Endothelial cell (in vitro differentiated cells): ENCODE measurements around the gene TPPP. TPM values are rescaled to one million over a fixed set of nuclear protein-coding genes. Genes with fewer than 3 reads are reported as not detected.

Experiments used
- DNase-seq: peaks from one replicate; pipeline ENCODE4 v3.0.0; 2021; ENCODE audit warnings: low spot score
- H3K27ac Mint-ChIP-seq: one replicate; pipeline ENCODE4 v1.8.0; 2021; ENCODE audit warnings: mixed read lengths, inconsistent platforms; ENCODE audit not compliant: unreplicated experiment
- H3K27me3 Mint-ChIP-seq: one replicate; pipeline ENCODE4 v1.8.0; 2021; ENCODE audit warnings: mild to moderate bottlenecking, moderate library complexity, mixed read lengths, inconsistent platforms; ENCODE audit not compliant: unreplicated experiment
- H3K36me3 Mint-ChIP-seq: one replicate; pipeline ENCODE4 v1.8.0; 2021; ENCODE audit warnings: mild to moderate bottlenecking, low read depth, mixed read lengths, inconsistent platforms; ENCODE audit not compliant: unreplicated experiment
- H3K4me1 Mint-ChIP-seq: one replicate; pipeline ENCODE4 v1.8.0; 2021; ENCODE audit warnings: mild to moderate bottlenecking, mixed read lengths, inconsistent platforms; ENCODE audit not compliant: unreplicated experiment
- H3K4me3 Mint-ChIP-seq: one replicate; pipeline ENCODE4 v1.8.0; 2021; ENCODE audit warnings: mild to moderate bottlenecking, mixed read lengths, inconsistent platforms; ENCODE audit not compliant: unreplicated experiment
- H3K9me3 Mint-ChIP-seq: one replicate; pipeline ENCODE4 v1.8.0; 2021; ENCODE audit warnings: mixed read lengths, inconsistent platforms; ENCODE audit not compliant: unreplicated experiment
- CTCF ChIP-seq: fragments of 200-600 bp; sonication (generic); IDR thresholded peaks from one replicate; pipeline ENCODE4 v1.5.0; 2021; ENCODE audit warnings: antibody characterized with exemption; ENCODE audit not compliant: unreplicated experiment
- total RNA-seq: library from RNA; stranded (reverse); fragmentation: NEBNext Ultra II Directional; extraction: Animal tissue kit (Norgen Biotek cat#: 25700); gene quantifications from one replicate; pipeline ENCODE4 v1.2.1, GENCODE V29; 2021; ENCODE audit not compliant: unreplicated experiment

TPPP gene
- total RNA-seq, 1 donor from 2014 or later = 0.05 TPM

- peak; percentile 95 for DNase-seq
- Mint-ChIP-seq H3K4me3 (peak within 1 kb of the TSS; percentile 96), H3K27ac (peak within 1 kb of the TSS; percentile 44), H3K27me3 (peaks cover 17% of the 10 kb centered on the region), H3K36me3 (peaks cover 19% of the 10 kb centered on the region), H3K4me1 (peaks cover 10% of the 10 kb centered on the region), H3K9me3 (no peaks in the 10 kb centered on the region)
- TF ChIP-seq CTCF = no peak
These were observed 81.2 kb downstream of the TPPP start, which contains the start of gene CEP72 for GRCh38 chr5:611731-612486. Gene CEP72, plus strand, starts transcription at chr5:612340. Its CDS starts 22 bp downstream, at chr5:612362.

DNA sequence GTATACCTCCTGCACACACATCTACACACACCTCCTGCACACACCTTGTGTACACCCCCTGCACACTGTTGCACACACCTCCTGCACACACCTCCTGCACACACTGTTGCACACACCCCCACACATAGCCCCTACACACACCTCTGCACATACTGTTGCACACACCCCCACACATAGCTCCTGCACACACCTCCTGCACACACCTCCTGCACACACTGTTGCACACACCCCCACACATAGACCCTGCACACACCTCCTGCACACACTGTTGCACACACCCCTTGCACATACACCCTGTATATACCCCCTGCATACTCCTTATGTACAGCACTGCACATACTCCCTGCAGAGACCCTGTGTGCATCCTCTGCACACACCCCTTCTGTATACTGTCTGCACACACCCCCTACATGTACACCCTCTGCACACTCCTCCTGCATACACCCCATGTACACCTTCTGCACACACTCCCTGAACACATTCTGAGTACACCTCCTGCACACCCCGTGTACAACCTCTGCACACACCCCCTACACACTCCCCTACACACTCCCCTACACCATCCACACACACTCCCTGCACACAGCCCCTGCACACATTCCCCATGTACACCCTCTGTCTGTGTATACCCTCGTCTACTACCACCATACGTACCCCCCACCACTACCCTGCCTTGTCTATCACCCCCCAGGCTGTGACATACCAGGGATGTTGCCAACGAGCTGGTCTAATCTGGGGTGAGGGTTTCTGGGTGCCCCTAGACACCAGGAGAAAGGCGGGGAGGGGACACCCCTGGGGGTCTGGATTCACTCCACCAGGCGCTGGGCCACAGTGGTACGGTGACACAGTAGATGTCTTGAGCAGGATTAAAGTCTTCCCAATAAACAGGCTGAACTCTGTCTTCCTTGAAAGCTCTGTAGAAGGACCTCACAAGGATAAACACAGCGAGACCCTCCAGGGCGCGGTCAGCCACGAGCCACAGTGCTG lies 82.1 kb downstream of the TPPP start:
- Mint-ChIP-seq H3K27ac (no peak overlapping the region), H3K9me3 (no peaks in the 10 kb centered on the region), H3K4me1 (peaks cover 7% of the 10 kb centered on the region), H3K4me3 (peak overlapping the region; percentile 86), H3K36me3 (peaks cover 19% of the 10 kb centered on the region), H3K27me3 (peaks cover 17% of the 10 kb centered on the region)
- no peak for TF ChIP-seq CTCF
- no peak for DNase-seq

- peaks cover 19% of the 10 kb centered on the region for H3K36me3 Mint-ChIP-seq
- TF ChIP-seq CTCF = no peak
- H3K4me1 Mint-ChIP-seq = peaks cover 7% of the 10 kb centered on the region
- DNase-seq = no peak
- H3K27me3 Mint-ChIP-seq = peaks cover 17% of the 10 kb centered on the region
- H3K4me3 Mint-ChIP-seq = peak overlapping the region; percentile 76
- H3K9me3 Mint-ChIP-seq = no peaks in the 10 kb centered on the region
- no peak overlapping the region for H3K27ac Mint-ChIP-seq
These were observed 83.0 kb downstream of the TPPP start for GRCh38 chr5:610011-610743.

Other genes with a start within 250 kb of the TPPP start
- gene SLC9A3, start 168.9 kb downstream of the TPPP start, total RNA-seq = 1.1 TPM
- gene CEP72, start 81.0 kb downstream of the TPPP start, total RNA-seq = 11.9 TPM
- not detected for gene ZDHHC11B, start 91.4 kb upstream of the TPPP start, total RNA-seq
- gene ZDHHC11, start 157.6 kb upstream of the TPPP start, total RNA-seq = 14.3 TPM
- 53.0 TPM for gene BRD9, start 199.4 kb upstream of the TPPP start, total RNA-seq
- 8.4 TPM for gene TRIP13, start 199.5 kb upstream of the TPPP start, total RNA-seq